ENCODE results near the gene ATOX1.

- no peak for TF ChIP-seq POLR2AphosphoS5 (IDR thresholded peaks at IDR 0.05; ENCODE audit: low read depth, low read length)
- no peak for TF ChIP-seq FOXP2 (optimal IDR thresholded peaks at IDR 0.05; ENCODE audit: borderline replicate concordance, extremely low read depth, extremely low read length, insufficient read depth)
- TF ChIP-seq, protein P1, sequence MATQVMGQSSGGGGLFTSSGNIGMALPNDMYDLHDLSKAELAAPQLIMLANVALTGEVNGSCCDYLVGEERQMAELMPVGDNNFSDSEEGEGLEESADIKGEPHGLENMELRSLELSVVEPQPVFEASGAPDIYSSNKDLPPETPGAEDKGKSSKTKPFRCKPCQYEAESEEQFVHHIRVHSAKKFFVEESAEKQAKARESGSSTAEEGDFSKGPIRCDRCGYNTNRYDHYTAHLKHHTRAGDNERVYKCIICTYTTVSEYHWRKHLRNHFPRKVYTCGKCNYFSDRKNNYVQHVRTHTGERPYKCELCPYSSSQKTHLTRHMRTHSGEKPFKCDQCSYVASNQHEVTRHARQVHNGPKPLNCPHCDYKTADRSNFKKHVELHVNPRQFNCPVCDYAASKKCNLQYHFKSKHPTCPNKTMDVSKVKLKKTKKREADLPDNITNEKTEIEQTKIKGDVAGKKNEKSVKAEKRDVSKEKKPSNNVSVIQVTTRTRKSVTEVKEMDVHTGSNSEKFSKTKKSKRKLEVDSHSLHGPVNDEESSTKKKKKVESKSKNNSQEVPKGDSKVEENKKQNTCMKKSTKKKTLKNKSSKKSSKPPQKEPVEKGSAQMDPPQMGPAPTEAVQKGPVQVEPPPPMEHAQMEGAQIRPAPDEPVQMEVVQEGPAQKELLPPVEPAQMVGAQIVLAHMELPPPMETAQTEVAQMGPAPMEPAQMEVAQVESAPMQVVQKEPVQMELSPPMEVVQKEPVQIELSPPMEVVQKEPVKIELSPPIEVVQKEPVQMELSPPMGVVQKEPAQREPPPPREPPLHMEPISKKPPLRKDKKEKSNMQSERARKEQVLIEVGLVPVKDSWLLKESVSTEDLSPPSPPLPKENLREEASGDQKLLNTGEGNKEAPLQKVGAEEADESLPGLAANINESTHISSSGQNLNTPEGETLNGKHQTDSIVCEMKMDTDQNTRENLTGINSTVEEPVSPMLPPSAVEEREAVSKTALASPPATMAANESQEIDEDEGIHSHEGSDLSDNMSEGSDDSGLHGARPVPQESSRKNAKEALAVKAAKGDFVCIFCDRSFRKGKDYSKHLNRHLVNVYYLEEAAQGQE (IDR thresholded peaks at IDR 0.05; ENCODE audit: insufficient read depth in 1 of 2, low read depth in 2 of 2, low read length in 2 of 2): no peak
- no peak for TF ChIP-seq TAF1 (IDR thresholded peaks at IDR 0.05; ENCODE audit: borderline replicate concordance, insufficient read depth, low read length)
- TF ChIP-seq SIN3A (IDR thresholded peaks at IDR 0.05; ENCODE audit: borderline replicate concordance, insufficient read depth, low read length): no peak
These were observed 49.2 kb downstream of the ATOX1 start for GRCh38 chr5:151709109-151709735.

All from PFSK-1 (cell line).